Lower leg skin (tissue), 3 donors: ENCODE results near the gene SPTBN4.

Experiments
- POLR2A ChIP-seq, 2 donors: fragments of 450-650 bp; IDR thresholded peaks; one replicate each; pipeline ENCODE4 v1.6.1; 2016 to 2017; ENCODE audit warnings: antibody characterized with exemption in 2 of 2, mild to moderate bottlenecking in 1 of 2, moderate library complexity in 1 of 2
- TF ChIP-seq, protein P1 (sequence below), 3 donors: fragments of 450-650 bp; IDR thresholded peaks; one replicate each; pipeline ENCODE4 v1.5.1; 2016; ENCODE audit warnings: antibody characterized with exemption in 3 of 3, mild to moderate bottlenecking in 3 of 3, moderate library complexity in 2 of 3

DNA sequence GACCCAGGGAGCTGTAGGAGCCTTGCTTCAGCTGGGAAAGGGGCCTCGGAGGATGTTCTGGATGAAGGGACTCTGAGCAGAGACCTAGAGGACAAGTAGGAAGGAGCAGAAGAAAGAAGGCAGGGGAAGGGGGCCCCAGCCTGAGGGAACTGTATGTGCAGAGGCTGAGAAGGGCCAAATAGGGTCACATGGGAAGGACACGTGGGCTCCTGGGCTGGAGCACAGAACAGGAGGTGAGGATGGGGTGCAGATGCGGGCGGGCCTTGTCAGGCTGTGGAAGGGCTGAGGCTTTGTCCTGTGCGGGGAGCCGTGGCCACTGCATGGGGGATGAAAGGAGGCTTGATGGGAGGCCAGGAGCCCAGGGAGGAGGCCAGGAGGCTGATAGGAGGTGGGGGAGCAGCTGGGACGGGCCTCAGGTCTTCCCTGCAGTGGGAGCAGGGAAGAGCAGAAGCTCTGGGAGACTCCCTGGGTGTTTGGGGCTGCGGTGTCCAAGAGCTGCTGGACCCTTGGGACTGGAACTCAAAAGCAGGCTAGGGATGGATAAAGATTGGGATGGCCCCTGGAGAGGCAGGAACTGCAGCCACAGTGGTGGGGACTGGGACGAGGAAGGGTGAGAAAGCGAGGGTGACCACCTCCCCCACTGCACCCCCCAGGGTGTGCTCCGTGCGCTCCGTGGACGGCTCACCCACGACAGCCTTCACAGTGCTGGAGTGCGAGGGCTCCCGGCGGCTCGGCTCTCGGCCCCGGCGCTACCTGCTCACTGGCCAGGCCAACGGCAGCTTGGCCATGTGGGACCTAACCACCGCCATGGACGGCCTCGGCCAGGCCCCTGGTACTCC lies 123.0 kb downstream of the SPTBN4 start:
- TF ChIP-seq, protein P1, sequence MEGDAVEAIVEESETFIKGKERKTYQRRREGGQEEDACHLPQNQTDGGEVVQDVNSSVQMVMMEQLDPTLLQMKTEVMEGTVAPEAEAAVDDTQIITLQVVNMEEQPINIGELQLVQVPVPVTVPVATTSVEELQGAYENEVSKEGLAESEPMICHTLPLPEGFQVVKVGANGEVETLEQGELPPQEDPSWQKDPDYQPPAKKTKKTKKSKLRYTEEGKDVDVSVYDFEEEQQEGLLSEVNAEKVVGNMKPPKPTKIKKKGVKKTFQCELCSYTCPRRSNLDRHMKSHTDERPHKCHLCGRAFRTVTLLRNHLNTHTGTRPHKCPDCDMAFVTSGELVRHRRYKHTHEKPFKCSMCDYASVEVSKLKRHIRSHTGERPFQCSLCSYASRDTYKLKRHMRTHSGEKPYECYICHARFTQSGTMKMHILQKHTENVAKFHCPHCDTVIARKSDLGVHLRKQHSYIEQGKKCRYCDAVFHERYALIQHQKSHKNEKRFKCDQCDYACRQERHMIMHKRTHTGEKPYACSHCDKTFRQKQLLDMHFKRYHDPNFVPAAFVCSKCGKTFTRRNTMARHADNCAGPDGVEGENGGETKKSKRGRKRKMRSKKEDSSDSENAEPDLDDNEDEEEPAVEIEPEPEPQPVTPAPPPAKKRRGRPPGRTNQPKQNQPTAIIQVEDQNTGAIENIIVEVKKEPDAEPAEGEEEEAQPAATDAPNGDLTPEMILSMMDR (IDR thresholded peaks at IDR 0.05) = no peak
- TF ChIP-seq POLR2A (IDR thresholded peaks at IDR 0.05) = no peak
